Activated T-cell treated with anti-CD3 and anti-CD28 coated beads for 4 hours (primary cell): ENCODE measurements around the gene SLC17A9.
"Not testable (repeated sequence)": the region's sequence is repeated elsewhere in the genome, so short reads cannot be mapped to it uniquely, and the experiment has no call there.

Experiments used
- DNase-seq: peaks from one replicate; pipeline ENCODE4 v3.0.0-alpha.2; 2020

The SLC17A9 gene

DNA sequence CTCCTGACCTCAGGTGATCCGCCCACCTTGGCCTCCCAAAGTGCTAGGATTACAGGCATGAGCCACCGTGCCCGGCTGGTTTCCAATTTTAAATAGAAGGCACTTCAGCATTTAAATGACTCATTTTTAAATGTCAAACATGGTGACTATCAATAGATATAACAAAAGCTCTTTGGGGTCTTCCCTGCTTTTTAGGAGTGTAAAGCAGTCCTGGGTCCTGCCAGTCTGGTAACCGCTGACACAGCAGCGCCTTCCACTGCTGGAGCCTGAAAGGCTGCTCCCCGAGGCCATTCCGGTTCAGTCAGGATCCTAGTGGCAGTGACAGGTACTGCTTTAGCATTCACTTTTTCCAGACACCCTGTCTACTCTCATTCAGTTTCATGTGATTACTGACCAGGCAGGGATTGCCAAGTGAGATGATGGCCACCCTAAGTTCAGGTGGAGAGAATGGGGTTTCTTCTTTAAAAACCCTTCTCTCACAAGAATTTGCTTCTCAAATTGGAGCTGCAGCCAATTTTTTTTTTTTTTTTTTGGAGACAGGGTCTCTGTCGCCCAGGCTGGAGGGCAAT lies 31.3 kb upstream of the SLC17A9 start:
- peak; percentile 49 for DNase-seq

DNA sequence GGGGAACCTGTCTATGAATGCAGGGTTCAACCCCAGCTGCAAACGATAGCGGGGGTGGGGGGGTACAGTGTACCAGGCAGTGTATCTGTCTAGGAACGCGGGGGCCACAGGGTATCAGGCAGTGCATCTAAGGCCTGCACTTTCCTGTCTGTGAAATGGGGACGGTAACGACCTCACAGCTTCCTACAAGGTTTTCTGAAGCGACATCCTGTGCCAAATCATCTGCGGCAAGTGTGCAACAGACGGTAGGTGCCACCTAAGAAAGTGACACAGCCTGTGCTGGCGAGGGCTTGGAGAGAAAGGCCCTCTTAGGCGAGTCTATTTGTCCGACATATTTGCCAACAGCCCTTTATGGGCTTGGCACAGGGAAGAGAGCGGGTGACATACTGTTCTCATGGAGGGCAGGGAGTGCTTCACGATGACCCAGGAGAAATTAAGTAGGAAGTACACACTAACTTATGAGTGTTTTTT lies 30.0 kb upstream of the SLC17A9 start:
- DNase-seq: no peak

DNA sequence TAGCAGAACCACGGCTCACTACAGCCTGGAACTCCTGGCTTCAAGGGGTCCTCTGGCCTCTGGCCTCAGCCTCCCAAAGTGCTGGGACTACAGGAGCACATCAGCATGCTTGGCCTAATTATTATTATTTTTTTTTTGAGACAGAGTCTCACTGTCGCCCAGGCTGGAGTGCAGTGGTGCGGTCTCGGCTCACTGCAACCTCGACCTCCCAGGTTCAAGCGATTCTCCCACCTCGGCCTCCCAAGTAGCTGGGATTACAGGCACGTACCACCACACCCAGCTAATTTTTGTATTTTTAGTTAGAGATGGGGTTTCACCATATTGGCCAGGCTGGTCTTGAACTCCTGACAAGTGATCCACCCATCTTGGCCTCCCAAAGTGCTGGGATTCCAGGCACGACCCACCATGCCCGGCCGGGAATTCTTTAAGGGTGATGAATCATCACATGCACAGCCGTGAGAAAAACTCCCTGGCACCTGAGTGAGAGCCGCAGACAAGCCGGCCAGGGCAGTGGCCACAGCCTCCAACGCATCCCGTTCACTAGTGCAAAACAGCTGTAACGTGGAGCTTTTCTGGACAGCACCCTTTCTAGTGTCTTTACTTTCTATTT lies 29.3 kb upstream of the SLC17A9 start:
- not testable (repeated sequence) for DNase-seq

DNA sequence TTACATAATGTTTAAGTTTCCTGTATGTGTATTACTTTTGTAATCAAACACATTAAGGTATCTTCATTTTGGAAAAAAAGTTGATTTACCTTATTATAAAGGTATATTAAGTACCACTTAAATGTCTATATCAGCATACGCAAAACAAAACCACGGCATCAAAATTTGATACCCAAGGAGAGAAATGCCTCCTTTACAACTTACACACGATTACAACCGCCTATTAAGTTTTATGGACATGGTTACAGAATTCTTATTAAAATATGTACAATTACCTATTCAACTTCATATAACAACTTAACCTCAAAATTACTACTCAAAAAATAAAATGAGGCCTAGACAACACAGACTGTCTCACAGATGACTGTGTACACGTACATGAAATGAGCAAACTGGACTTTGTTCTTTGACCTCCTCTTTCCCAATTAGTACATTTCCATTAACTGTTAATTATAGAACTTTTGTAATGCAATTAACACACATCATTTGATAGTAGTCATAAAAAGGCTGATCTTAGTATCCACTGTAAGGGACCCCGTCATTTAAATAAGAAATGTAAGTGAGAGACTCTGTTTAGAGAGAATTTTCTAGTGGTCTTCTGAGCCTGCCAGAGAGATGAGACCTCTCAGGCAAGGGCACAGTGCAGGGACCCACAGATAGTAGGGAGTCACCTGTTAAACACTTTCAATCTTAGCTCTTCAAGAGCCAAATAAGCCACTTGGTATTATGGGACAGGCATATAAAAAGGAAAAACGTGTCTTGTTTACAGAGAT lies 28.7 kb upstream of the SLC17A9 start:
- no peak for DNase-seq

GRCh38 chr20:62924442-62925075 lies 27.9 kb upstream of the SLC17A9 start:
- DNase-seq: no peak

DNA sequence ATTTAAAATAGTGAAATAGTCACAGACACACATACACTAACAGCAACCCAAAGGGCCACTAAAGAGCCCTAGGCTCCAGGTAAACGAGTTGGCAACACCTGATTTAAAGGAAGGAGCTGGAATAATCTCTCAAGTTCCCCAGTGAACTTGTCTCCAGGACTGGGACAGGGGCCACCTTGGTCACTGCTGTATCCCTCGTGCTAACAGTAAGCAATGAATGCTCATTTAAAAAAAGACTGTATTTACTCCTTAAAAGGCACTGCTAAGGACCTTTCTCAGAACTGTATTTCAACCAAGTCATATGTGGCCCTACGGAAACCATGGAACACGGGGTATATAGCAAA lies 27.5 kb upstream of the SLC17A9 start:
- no peak for DNase-seq

DNA sequence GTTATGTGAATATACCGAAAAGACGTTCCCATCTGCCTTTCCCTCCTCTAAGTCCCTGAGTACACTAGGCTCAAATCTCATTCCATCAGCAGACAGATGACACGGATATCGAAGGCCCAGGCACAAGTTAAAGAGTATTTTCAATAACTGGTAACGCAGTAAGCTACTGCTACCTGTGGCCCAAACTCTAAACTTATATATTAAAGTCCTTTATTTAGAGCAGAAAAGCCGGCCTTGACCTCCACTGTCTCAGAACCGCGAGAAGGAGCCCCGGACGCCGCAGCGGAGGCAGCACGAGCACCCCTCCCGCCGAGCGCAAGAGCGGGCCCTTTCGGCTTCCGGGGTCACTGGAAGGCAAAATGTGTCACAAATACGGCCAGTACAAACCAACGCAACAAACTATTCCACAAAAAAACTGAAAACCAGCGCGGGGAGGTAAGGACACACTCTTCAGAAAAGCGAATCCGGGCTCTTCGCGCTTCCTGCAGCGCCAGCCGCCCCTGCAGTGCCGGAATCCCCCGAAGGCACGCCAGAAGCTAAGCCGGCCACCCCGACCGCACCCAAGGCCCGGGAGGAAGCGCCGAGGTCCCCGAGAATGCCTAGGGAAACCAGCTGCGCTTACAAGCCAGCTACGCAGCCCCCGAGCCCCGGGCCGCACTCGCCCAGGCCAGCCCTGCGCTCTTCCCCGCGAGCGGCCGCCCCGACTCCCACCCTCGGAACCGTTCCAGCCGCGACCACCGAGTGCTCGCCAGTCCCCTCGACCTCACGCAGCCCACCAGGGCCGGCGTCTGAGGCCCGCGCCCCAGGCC lies 26.9 kb upstream of the SLC17A9 start:
- no peak for DNase-seq

DNA sequence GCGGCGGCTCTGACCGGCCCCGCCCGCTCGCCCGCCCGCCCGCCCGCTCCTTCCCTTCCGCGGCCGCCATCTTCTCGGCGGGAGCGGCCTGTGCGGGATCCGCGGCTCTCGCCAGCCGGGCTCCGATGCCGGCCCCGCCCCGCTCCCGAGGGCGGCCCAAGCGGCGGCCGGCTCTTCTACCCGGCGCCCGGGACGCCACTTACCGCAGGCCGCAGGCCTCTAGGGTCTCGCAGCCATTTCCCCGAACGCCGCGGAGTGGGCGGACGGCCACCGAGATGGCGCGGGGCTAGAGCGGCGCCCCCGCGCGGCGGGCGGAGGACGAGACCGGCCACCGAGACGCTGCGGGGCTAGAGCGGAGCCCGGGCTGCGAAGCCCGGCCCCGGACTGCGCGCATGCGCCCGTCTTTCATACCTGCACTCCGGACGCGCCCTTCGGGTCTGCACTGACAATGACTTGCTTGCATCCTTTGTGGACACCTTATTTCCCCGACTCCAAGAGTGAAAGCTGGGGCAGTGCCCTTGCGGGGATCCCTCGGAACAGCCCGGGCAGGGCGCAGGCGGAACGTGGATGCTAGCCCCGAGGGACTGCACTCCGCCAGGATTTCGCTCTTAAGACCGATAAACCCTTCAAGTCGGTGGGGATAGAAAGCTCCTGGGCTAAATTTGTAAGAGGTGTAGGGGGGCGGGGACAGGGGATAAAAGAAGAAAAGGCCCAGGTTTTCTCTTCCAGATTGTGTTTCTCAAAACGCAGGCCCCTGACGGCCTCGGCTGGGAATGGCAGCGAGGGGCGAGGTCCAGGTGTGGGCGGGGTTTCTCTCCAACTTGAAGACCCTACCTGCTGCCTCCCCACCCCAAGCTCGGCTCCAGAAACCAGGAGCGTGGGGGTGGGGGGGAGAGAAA lies 26.0 kb upstream of the SLC17A9 start, which contains the start of gene DIDO1:
DIDO1 (minus strand) TSS at position 277 of the 899 bp plus-strand sequence.
- DNase-seq: peak; percentile 80

DNA sequence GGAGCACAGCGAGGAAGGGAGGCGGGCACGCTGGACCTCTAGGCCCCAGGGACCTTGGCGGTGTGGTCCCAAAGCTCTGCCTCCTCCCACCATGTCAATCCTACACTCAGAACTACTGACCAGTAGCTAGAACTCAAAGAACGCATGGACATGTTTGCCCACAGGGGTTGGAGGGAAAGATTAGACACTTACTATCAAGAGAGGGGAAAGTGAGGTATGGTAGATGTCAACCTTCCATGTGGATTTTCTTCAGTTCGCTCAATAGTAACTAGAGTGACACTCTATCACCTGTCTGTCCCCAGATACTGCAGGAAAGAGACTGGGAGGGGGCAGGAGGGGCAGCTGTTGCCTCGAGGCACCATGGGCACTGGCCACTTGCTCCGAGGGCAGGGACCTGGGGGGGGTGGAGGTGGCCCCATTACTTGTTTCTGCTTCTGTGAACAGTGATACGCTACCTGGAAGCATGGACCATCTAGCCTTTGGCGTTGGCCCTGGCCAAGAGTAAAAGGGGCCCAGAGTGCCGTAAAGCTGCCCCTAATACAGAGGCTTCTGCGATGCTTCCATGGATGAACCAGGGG lies 25.3 kb upstream of the SLC17A9 start:
- DNase-seq: no peak

GRCh38 chr20:62928246-62928939 lies 24.1 kb upstream of the SLC17A9 start:
- no peak for DNase-seq

DNA sequence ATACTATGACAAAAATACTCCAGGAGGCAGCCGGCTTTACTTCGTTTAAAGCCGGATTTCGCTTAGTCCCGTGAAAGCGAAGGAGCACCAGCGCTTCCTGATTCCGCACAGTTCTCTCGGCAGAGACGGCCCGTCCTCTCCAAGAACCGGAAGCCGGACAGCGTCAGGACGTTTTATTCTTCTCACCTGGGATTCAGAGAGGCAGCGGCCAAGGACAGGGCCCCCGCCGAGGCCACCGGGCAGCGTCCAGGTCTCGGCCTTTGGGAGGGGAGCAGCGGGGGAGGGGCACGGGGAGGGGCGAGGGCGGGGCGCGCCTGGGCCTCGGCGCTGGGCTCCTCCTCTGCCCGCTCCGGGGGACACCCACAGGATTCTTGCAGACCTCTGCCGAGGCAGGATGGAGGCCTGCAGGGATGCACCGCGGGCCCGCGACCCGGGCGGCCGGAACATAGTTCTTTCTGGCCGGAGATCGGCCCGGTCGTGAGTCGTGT lies 23.4 kb upstream of the SLC17A9 start:
- DNase-seq: peak; percentile 29

- DNase-seq: no peak
Observed at GRCh38 chr20:62931464-62931863, 21.0 kb upstream of the SLC17A9 start.

- DNase-seq: no peak
Observed at GRCh38 chr20:62933966-62934365, 18.5 kb upstream of the SLC17A9 start.

DNA sequence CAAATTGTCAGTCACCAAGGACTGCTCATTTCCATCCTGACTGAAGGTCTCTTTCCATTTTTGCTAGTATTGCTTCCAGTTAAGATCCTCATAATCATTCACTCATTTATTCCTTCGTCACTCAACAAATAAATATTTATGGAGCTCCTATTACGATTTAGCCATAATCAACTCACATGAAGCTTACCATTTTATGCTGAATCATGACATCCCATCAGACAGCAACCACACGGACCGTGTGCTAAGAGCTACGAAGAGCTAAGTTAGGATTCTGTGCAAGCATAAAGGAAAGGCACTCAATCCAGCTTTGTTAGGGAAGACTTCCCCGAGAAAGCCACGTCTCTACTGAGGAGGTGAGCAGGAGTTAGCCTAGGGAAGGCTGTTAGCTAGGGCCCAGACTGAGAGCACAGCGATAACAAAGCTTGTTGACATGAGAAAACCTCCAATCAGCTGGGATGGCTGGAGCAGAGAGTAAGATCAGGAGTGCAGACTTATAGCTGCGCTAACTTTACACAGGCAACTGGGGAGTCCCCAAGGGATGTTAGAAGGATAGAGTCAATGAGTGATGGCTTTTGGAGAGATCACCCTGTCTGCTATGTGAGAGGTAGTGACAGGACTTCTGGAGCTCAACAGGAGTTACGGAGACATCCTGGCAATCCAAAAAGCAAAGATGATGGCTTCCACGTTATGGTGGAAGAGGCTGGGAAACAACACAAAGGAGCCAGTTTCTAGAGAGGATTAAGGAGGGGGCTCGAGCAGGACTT lies 17.1 kb upstream of the SLC17A9 start:
- no peak for DNase-seq

DNA sequence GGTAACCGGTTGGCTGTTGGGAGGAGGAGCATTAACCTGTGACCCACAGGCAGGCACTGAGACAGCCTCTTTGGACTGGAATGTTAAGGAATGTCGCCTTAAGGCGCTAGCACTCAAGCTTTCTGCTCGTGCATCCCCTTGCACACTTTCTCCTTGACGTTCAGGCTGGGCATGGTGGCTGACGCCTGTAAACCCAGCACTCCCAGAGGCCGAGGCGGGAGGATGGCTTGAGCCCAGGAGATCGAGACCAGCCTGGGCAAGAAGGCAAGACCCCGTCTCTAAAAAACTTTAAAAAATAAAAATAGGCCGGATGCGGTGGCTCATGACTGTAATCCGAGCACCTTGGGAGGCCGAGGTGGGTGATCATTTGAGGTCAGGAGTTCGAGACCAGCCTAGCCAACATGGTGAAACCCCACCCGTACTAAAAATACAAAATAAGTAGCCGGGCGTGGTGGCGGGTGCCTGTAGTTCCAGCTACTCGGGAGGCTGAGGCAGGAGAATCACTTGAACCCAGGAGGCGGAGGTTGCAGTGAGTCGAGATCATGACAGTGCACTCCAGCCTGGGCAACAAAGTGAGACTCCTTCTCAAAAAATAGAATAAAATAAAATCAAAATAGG lies 16.4 kb upstream of the SLC17A9 start:
- DNase-seq: no peak

DNA sequence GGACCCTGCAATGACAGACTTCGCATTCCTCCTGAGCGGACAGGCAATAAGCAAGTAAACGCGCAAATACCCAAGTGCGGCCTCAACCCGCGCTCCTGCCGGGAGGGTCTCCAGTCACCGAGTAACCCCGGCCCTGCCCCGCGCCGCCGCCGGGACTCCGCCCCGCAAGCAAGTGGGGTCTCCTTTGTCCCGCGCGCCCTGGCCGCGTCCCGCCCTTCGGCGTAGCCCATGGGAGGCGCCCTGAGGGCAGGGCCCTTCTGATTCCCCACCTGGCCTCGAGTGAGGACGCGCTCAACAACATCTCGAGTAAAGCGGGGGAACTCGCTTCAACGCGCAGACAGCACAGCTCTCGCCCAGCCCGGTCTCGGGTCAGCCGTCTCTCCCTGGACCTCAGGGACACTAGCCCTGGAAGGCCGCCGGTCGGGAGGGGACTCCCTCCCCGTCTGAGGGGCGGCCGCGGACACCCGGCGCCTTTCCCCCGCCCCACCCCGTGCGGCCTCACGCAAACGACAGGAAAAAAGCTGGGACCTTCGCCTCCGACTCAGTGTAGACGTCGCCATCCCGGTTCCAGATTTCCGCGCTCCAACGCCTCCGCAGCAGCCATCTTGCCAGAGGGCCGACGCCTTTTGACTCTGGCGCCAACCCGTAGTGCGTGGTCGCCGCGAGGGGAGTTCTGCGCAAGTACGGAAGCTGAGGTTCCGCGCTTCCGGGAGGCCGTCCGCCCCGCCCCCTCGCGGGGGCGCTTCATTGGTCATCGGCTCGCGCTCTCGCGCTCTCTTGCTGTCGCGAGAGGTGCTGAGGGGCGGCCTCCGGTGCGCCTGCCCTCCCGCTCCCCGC lies 15.0 kb upstream of the SLC17A9 start:
- DNase-seq: peak; percentile 96

GRCh38 chr20:62938105-62938888 lies 14.2 kb upstream of the SLC17A9 start, which contains the start of gene GID8:
TSS of gene GID8 (plus strand) at chr20:62938147. CDS start at chr20:62941503, 3,356 bp downstream.
- DNase-seq: no peak
